ENCODE results near the gene CCNA2. TPM values are rescaled to one million over a fixed set of nuclear protein-coding genes. Genes with fewer than 3 reads are reported as not detected.

Gene CCNA2
- polyA plus RNA-seq, 1 experiment, result 18.6 TPM

- H3K27ac ChIP-seq (ENCODE audit: low read depth, low read length), result no peak overlapping the region
- POLR2A ChIA-PET, result no interaction called here
These were observed 5.8 kb upstream of the CCNA2 start for GRCh38 chr4:121829511-121829910.

GRCh38 chr4:121827853-121828252, 4.2 kb upstream of the CCNA2 start:
- no peak overlapping the region for H3K27ac ChIP-seq (ENCODE audit: low read depth, low read length)
- no peak overlapping the region for H3K4me3 ChIP-seq (ENCODE audit: low read depth, low read length)
- no peaks in the 10 kb centered on the region for H3K9me3 ChIP-seq (ENCODE audit: control insufficient read depth, insufficient read depth, low read length)
- CTCF ChIA-PET, result interaction anchor here (1.2 kb wide), 1 partner anchor 750 kb away, joined by 3 read pairs; no protein-coding TSS in a partner anchor
- H3K27me3 ChIP-seq (ENCODE audit: control insufficient read depth, insufficient read depth, low read length), result no peaks in the 10 kb centered on the region
- POLR2A ChIA-PET, result no interaction called here
- DNase-seq (ENCODE audit: low read depth, low spot score), result no peak
- no peak for TF ChIP-seq CTCF (IDR thresholded peaks at IDR 0.05; ENCODE audit: low read depth, low read length)

More at GRCh38 chr4:121829511-121829910, 5.8 kb upstream of the CCNA2 start:
- no peaks in the 10 kb centered on the region for H3K9me3 ChIP-seq (ENCODE audit: control insufficient read depth, insufficient read depth, low read length)
- no peak for DNase-seq (ENCODE audit: low read depth, low spot score)
- no peak overlapping the region for H3K4me3 ChIP-seq (ENCODE audit: low read depth, low read length)
- CTCF ChIA-PET, result no interaction called here
- H3K27me3 ChIP-seq (ENCODE audit: control insufficient read depth, insufficient read depth, low read length), result no peaks in the 10 kb centered on the region
- TF ChIP-seq CTCF (IDR thresholded peaks at IDR 0.05; ENCODE audit: low read depth, low read length), result no peak

GRCh38 chr4:121824950-121825349, 1.3 kb upstream of the CCNA2 start:
- H3K27me3 ChIP-seq (ENCODE audit: control insufficient read depth, insufficient read depth, low read length), result no peaks in the 10 kb centered on the region
- no peak overlapping the region for H3K27ac ChIP-seq (ENCODE audit: low read depth, low read length)
- ChIA-PET POLR2A (no interaction called here), CTCF (interaction anchor here (1.4 to 1.6 kb wide), 3 partner anchors 88 to 454 kb away, joined by 4 to 8 read pairs (median 7); no protein-coding TSS in a partner anchor)
- no peaks in the 10 kb centered on the region for H3K9me3 ChIP-seq (ENCODE audit: control insufficient read depth, insufficient read depth, low read length)
- DNase-seq (ENCODE audit: low read depth, low spot score), result no peak
- no peak overlapping the region for H3K4me3 ChIP-seq (ENCODE audit: low read depth, low read length)
- no peak for TF ChIP-seq CTCF (IDR thresholded peaks at IDR 0.05; ENCODE audit: low read depth, low read length)

GRCh38 chr4:121824171-121824527, 466 bp upstream of the CCNA2 start:
- no peaks in the 10 kb centered on the region for H3K27me3 ChIP-seq (ENCODE audit: control insufficient read depth, insufficient read depth, low read length)
- TF ChIP-seq CTCF (IDR thresholded peaks at IDR 0.05; ENCODE audit: low read depth, low read length), result no peak
- POLR2A ChIA-PET, result interaction anchor here (0.9 to 1.1 kb wide), 2 partner anchors 46 to 128 kb away, joined by 4 read pairs; partner anchors contain the start of gene BBS7
- no peaks in the 10 kb centered on the region for H3K9me3 ChIP-seq (ENCODE audit: control insufficient read depth, insufficient read depth, low read length)
- peak overlapping the region; percentile 61 for H3K4me3 ChIP-seq (ENCODE audit: low read depth, low read length)
- no peak for DNase-seq (ENCODE audit: low read depth, low spot score)
- H3K27ac ChIP-seq (ENCODE audit: low read depth, low read length), result no peak overlapping the region
- CTCF ChIA-PET, result interaction anchor here (1.4 to 1.6 kb wide), 3 partner anchors 87 to 453 kb away, joined by 4 to 8 read pairs (median 7); no protein-coding TSS in a partner anchor

- ChIA-PET POLR2A (interaction anchor here (0.6 kb wide), 1 partner anchor 30 kb away, joined by 3 read pairs; no protein-coding TSS in a partner anchor), CTCF (interaction anchor here (0.9 to 1.2 kb wide), 2 partner anchors 39 to 148 kb away, joined by 3 read pairs; no protein-coding TSS in a partner anchor)
- no peaks in the 10 kb centered on the region for H3K27me3 ChIP-seq (ENCODE audit: control insufficient read depth, insufficient read depth, low read length)
- DNase-seq (ENCODE audit: low read depth, low spot score), result no peak
- no peak overlapping the region for H3K27ac ChIP-seq (ENCODE audit: low read depth, low read length)
- H3K4me3 ChIP-seq (ENCODE audit: low read depth, low read length), result peak overlapping the region; percentile 83
- no peak; the same call in 1 of the 2 replicates for TF ChIP-seq CTCF (IDR thresholded peaks at IDR 0.05; ENCODE audit: low read depth, low read length)
- H3K9me3 ChIP-seq (ENCODE audit: control insufficient read depth, insufficient read depth, low read length), result no peaks in the 10 kb centered on the region
These were observed 733 bp downstream of the CCNA2 start for GRCh38 chr4:121822796-121823504.
